ENCODE measurements around the gene MYLK3.

The MYLK3 gene

DNA sequence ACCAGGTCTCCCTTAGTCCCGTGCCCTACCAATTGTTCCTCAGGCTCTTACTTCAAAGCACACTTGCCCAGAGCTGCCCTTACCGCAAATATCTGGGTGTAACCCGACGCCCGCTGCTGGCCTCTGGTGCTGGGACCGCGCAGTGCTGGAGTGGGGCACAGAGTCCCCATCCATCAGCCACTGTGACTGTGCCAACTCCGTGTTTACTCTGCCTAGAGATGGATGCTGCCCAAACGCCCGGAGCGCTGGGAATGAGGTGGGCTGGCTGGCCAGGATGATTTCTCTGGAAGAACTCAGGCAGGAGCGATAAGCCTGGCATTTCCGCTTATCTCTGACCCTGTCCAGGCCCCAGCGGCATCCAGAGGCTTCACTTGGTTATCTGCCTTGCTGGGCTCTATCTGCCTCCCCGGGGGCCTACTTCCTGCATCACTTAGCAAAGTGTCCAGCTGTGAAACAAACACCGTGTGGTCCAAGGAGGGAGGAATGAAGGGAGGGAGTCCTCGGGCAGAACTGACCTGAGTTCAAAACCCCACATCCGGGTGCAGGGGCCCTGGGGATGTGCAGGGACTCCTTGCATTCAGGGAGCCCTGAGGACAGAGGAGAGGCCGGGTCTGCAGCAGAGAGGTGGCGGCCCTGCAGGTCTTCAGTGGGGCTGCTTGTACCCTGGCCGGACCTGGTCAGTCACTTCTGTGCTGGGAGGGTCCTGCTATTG is 9.4 kb upstream of the MYLK3 start:
- DNase-seq: no peak

DNA sequence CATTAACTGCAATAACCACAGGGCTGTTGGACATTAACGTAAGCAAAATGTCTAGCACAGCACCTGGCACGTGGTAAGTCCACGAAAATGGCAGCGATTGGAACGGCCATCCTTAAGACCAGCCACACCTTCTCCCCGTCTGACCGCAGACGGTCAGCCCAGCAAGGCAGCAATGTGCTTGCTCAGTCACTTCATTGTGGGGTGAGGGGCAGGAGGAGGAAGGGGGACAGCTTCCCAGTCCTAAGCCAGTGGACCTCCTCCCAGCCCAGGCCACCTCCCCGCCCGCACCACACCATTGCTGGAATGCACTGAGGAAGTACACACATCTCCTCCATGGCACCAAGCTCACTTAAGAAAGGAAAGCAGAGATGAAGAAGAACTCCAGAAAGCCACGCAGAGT is 8.6 kb upstream of the MYLK3 start:
- no peak for DNase-seq

DNA sequence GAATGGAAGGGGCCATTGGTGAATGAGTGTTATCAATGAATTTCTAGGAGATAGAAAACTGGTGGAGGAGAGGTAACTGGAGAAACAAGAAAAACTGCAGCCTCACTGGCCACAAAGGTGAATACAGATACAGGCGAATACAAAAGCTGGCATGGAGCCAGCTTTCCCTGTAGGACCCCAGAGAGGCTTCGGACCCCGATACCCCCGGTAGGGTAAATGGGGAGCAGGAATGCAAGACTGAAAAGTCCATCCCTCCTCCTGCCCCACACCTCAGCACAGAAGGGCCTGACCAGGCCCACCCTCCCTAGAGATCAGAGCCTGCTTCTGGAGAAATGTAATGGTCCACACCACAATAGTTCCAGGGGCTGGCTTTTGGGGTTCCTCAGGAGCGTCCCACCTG is 4.9 kb upstream of the MYLK3 start:
- DNase-seq: no peak

DNA sequence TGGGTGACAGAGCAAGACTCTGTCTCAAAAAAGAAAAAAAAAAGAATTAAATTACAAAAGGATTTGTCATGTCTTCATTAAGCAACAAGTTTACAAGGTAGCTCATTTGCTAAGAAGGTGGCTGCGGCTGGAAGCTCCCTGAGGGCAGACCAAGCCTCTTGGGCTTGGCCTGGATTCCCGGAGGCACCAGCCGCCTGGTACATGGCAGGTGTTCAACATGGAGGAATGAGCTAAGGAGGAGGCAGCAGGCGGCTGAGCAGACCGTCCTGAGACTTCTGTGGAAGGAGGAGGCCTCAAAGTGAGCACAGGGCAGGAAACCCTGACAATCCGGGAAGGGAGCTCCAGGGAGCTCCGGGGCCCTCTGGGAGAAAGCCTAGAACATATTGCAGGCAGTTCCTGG is 3.2 kb upstream of the MYLK3 start:
- DNase-seq: no peak

DNA sequence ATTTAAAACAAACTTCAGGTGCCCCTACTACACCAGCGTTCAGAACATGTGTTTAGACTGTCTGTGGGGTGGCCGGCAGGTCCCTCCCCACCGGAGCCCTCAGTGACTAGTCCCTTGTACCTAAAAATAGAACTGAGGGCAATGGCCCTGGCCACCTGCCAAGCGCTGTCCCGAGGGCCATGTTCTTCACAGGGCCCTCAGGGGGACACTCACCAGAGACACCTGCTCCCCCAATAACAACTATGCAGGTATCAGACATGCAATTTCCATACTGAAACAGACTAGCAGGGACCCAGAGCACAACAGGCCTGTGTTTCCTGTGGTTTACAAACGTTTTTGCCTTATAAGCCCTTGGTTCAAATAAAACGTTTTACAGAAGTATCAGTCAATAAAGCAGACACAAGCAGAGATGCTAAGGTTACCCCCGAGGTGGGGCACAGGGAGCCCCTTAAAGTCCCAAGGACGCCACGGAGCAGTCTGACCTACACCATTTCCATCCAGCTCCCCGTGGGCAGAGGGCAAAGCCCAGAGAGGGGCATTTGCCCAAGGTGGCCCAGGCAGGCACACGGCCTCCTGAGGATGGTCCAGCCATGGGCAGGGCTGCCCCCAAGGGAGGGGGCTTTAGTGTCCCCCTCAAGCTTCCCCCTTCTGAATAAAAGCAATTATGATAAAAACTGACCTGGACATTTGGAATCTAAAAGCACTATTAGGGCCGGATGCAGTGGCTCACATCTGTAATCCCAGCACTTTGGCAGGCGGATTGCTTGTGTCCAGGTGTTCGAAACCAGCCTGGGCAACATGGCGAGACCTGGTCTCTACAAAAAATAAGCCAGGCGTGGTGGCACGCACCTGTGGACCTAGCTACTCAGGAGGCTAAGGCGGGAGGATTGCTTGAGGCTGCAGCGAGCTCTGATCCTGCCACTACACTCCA is 896 bp upstream of the MYLK3 start:
- no peak for DNase-seq

DNA sequence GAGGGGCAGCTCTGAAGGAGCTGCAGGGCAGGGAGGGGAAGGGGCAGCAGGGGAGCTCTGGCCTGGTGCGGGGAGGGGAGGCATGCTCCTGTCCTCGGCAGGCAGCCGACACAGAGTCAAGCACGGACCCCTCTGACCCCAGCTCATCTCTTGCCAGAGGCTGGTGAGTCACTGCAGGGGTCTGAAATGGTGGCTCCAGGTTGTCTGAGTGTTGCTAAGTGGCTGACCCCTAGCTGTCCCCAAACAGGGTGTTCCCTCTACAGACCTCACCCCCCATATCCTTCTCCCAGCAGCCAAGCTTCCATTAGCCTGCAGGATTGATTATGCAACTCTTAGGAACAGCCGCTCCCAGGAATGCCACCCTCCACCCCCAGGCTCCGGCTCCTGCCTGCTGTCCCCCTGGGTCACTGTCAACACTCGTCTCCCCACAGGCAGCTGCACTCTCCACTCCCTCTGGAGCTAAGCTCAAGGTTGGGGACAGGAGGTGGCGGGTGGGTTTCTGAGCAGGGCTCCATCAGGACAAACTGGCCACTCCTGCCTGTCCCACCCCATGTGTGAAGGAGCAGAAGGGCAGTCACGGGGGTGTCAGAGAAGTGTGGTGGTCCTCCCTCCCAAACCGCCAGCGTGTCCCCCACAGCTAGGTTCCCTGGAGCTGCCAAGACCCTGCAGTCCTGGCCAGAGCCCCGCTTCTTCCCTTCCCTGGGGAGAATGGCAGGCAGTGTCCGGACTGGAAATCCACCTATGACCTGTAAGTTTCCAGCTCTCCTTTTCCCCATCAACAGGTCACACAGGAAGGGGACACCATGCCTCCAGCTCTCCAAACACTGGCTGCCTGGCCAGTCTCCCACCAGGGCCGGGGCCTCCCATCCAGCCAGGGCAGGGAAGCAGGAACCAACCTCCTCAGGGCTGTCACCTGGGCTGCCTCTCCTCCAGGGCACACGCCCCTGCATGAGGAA is 1.0 kb downstream of the MYLK3 start:
- DNase-seq: no peak

DNA sequence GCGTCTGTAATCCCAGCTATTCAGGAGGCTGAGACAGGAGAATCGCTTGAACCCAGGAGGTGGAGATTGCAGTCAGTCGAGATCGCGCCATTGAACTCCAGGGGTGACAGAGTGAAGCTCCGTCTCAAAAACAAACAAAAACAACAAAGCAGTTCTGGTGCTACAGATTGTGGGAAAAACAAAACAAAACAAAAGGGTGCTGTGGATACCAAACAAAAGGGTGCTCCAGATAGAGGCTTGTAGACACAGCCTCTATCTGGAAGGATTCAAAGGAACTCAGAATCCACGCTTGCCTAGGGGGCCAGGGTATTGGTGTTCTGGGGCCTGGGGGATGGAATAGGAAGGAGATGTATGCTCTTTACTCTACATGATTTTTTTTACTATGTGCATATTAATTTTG is 2.5 kb downstream of the MYLK3 start:
- no peak for DNase-seq

DNA sequence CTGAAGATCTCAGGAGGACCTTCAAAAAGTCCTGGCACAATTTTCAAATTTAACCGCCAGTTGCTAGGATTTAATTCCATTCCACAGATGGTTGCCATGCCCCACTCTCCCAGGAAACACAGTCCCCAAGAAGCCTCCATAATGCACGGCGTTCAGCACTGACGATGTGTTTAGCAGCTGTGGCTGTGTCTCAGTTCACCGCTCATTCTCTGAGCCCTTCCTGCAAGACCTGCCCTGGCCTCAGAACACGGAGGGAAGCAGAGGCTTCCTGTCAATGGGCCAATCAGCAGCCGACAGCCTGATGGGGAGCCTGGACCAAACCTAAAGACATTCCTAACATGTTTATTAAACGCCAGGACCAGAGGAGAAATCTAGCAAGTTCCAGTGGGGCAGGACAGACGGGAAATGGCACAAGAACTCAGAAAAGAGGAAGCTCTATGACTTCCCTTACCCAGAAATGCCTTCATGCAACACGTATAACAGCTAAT is 4.9 kb downstream of the MYLK3 start:
- no peak for DNase-seq

DNA sequence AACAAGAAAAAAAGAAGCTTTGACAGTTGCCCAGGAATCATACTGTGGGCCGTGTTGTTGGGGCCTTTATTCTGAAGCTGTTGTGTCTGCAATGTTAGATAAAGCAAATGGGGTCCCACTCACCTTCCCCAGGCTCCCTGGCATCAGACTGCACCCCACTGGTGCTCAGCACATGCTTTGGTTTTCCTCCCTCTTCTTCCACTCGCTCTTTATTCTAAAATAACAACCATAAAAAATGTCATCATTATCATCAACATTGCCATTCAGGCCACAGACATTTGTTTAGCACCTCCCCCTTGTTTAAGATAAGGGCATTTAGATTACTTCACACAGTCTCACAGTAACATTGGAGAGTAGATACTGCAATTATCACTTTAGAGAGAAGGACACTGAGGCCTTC is 8.2 kb downstream of the MYLK3 start:
- DNase-seq: no peak

DNA sequence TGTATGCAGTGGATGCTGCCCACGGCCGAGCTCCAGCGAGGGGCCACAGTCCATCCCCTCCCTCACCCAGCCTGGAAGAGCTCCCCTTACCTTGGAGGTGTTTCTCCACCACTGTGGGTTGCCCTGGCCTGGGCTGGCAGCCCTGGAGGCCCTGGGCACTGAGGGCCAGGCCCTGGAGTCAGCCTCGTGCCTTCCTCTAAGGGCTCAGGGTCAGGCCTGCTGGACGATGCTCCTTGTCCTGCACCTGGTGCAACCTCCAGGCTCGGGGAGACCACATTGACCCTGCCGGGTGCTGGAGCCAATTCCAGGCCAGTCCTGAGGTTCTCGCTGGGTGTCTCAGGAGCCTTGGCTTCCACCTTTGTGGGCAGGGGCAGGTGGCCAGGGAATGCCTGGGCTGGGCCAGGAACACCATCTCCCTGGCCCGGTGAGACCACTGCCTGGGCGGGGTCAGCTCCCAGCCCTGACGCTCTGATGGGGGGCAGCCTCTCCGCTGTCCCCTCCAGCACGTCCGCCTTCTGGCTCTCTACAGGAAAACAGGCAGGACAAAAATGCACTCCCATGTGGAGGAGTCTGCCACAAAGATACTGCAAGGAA is 10.4 kb downstream of the MYLK3 start:
- no peak for DNase-seq

DNA sequence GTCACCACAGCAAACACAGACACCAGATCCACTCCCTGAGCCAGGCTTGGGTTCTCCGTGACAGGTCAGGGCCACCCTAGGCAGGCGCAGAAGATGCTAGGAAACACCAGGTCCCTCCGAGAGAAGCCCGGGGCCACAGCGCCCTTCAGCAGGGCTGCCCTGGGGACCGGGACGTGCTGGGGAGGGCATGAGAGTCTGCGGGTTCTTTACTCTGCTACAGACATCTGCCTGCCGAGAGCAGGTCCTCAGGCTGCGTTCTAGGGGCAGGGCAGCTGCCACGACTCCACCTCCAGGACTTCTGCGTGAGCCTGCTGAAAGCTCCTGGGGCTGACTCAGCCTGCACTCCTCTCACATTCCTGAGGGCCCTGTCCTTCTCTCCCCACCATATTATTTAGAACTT is 11.4 kb downstream of the MYLK3 start:
- no peak for DNase-seq

DNA sequence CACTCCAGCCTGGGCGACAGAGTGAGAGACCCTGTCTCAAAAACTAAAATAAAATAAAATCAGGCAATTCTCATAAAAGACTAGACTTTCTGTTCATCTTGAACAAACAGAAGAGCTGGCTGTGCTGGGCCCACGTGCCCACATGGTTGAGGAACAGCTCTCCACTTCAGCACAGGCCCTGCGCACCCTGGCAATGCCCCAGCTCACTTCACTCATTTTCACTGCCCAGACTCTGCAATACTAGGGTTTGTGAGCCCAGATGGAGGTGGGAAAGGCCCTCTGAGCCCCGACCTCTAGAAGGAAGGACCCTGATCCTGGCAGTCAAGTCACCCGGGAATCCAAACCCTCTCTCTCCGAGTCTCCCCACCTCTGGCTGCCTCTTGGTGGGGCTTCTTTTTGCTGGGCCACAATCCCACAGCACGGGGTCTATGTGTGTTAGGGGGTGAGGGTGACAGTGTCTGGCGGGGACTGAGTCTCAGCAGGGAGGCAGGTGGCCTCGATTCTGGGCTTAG is 14.8 kb downstream of the MYLK3 start:
- DNase-seq: no peak

DNA sequence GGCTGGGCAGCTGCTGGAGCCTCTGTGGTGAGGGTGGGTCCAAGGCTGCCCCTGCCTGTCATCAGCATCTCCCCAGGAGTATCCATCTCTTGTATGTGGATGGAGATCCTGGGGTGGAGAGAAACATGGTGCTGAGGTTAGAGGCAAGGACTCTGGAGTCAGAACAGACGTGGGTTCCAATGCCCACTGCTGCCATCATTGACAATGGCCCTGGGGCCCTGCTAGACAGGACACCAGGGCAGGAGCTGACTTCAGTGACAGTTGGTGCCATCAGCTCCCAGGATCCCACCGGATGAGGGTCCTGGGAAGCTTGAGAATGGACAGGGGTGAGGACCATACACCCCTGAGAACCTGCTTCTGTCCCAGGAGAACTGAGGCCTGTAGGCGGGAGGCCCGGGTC is 15.6 kb downstream of the MYLK3 start:
- DNase-seq: no peak

DNA sequence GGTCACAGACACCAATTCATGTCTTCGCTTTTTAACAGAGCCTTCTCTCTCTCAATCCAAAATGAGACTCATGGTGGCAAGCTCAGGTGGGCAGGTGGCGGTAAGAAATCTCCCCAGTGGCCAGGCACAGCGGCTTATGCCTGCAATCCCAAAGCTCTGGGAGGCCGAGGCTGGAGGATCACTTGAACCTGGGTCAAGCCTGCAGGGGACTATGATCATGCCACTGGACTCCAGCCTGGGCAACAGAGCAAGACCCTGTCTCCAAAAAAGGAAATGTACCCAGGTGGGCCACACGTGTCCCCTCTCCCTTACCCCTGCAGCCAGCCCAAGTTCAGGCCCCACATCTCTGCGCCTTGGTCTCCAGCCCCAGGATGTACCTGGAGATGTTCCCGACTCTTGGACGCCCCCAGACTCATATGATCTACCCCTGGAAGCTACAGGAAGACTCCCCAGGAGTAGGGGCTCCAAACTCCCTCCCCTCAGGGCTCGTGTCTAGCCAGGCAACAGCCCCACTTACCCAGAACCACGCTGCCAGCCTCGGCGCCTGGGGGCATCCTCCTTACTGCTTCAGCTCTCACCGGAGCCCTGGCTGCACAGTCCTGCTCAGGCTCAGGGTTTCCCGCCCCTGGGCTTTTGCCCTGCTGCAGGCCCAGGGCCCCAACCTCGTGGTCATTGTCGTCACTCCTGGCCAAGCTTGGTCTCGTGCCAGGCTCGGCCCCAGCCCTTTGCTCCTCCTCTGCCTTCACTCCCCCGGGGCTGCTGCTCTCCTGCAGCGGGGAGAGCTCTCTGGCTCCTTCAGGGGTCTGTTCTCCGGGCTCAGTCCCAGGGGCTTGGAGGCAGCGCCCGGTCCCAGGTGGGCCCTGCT is 16.2 kb downstream of the MYLK3 start:
- DNase-seq: no peak

DNA sequence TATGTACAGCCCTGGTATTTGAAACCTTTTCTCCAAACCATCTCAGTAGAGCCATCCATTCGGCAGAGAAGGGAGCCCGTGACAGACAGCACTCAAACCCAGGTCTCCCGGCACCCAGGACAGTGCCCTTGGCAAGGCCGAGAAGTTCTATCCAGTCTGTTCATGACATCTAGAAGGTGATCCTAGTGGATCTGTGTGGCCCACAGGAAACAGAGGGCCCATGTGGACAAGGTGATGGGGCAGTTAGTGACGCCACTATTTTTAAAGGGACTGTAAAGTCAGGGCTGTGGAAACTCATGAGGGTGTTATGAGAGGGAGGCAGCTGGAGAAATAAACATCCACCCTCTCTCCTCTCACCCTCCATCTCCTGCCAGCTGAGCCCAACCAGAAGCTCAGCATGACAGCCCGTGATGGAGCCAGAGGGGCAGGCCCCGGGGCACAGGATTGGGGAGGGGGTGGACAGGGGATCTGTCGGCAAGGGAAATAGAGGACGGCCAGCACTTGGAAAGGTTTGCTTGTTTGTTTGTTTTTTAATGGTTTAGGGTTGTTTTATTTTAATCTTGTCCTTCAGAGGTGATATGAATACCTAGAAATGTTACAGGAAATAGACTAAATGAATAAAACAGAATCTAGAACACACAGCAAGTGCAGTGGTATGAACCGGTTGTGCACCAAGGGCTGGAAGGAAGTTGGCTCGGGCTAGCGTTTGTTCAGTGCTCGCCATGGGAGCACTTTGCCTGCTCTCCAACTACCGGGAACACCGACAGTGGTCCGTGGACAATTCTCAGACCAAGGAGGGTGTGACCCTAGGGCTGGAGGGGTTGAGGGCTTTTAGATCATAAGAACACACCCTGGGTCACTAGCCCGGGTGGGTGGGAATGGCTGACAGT is 17.1 kb downstream of the MYLK3 start:
- no peak for DNase-seq

DNA sequence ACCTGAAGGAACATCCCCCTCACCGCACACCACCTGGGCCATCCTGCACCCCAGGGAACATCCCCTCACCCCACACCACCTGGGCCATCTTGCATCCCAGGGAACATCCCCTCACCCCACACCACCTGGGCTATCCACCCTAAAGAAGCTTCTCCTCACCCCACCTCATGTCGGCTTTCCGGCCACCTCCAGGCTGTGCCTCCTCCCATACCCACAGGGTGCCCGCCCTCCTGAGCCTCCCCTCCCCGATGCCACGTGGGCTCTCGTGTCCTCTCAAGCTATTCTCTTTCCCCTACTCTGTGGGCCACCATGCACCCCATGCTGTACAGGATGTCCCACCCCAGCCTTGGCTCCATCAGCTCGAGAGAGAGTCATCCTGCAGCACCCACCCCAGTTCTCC is 18.0 kb downstream of the MYLK3 start:
- DNase-seq: no peak

DNA sequence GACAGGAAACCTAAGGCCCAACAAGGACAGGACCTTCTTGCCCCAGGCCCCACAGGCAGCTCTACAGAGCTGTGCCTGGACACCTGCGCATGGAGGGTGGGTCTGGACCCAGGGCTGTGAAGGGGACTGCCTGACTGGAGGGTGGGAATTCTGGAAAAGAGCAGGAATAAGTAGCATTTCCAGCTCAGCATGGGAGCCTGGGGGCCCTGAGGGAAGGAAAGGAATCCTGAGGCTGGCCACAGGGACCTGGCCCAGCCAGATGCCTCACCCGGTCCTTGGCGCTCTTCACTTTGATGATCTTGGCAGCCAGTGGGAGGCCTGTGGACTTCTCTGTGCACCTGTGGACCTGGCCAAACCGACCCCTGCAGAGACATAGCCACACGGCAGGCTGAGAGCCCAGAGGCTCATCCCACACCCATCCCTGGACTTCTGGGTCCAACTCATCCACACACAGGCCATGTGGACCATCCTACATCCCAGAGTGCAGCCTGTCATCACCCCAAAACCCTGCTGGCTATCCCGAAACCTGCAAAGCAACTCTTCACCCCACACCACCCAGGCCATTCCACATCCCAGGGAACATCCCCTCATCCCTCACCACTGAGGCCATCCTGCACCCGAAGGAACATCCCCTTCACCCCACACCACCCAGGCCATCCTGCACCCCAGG is 18.7 kb downstream of the MYLK3 start:
- DNase-seq: no peak

DNA sequence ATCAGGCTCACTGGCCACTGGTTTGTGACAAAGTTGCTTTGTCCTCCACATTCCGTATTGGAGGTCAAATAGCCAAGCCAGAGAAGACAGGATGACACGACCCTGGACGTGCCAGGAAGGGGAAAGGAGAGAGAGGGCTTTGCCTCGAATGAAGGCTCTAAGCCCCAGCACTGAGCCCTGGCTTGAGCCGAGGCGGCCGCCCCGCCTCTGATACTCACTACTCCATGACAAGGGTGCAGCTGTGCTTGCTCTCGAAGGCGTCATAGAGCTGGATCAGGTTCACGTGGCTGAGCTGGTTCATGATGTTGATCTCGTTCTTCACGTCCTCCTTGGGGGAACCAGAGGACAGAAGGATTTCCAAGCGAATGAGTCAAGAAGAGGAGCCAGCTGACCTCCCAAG is 19.3 kb downstream of the MYLK3 start:
- DNase-seq: no peak

DNA sequence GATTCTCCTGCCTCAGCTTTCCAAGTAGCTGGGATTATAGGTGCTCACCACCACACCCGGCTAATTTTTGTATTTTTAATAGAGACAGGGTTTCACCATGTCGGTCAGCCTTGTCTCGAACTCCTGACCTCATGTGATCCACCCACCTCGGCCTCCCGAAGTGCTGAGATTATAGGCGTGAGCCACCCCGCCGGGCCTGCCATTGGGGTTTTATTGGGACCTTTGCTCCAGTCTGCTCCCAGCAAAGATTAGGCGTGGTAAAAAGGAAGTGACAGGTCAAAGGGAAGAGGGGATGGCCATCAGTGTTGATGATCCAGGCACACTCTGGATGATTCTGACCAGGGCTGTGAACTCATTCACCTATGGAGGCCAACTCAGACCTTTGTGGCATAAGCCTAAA is 20.5 kb downstream of the MYLK3 start:
- no peak for DNase-seq

DNA sequence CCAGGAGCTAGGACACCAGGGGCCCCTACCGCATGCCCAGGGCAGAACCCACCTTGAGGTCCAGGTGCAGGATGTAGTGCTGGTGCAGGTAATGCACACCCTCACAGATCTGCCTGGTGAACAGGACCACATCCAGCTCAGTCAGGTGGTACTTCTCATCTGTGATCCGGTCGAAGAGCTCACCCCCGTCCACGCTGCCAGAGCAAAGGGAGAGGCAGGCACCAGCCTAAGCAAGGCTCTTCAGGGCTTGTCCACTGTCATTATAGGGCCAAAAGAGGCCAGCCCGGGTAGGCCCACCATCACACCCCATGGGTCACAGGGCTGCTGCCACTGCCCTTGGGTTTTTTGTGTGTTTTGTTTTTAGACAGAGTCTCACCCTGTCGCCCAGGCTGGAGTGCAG is 21.0 kb downstream of the MYLK3 start:
- DNase-seq: no peak
